Measurements from ENCODE around the gene TENM3.

The TENM3 gene

DNA sequence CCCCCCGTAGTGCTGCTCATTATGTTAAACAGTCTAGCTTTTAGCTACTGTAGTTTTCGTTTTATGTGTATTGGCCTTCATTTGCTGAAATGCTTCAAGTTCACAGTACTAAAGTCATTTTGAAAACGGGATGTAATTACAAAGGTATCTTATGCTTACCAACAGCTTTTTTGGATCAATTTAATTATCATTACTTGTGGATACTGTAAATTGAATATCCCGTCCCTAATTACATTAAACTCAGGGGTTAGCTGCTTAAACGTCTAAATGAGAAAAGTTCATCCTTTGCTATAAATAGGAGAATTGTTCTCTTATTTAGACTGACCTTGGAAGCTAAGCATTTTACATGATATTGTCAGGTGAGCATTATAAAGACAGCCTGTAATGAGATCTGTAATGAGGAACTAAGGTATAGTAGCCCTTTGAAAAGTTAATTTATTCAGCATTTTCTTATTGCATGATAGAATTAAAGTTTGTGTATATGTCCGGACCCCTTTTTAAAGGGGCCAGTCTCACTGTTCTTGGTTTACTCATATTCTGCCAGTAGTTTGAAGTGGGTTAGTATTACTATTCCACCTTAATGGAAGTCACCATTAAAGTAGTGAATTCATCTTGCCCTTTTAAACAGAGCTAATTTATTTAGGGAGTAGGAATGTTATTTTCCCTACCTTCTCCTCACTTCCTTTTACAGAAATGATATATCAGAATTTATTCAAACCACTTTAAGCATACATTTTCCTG lies 252.6 kb downstream of the TENM3 start:
- Histone ChIP-seq H3K79me2 (ENCODE audit: control insufficient read depth, insufficient read depth, low read length, unreplicated experiment) (no peaks in the 10 kb centered on the region), H3K4me3 (ENCODE audit: low read depth, low read length) (no peak overlapping the region), H3K27me3 (ENCODE audit: insufficient read depth, low read length) (no peaks in the 10 kb centered on the region), H3K27ac (ENCODE audit: low read depth, low read length) (no peak overlapping the region), H3K36me3 (ENCODE audit: insufficient read depth, low read length) (no peaks in the 10 kb centered on the region), H2AFZ (ENCODE audit: low read length, unreplicated experiment) (no peak overlapping the region), H3K4me1 (ENCODE audit: control insufficient read depth, insufficient read depth, low read length, unreplicated experiment) (peaks cover 14% of the 10 kb centered on the region)

DNA sequence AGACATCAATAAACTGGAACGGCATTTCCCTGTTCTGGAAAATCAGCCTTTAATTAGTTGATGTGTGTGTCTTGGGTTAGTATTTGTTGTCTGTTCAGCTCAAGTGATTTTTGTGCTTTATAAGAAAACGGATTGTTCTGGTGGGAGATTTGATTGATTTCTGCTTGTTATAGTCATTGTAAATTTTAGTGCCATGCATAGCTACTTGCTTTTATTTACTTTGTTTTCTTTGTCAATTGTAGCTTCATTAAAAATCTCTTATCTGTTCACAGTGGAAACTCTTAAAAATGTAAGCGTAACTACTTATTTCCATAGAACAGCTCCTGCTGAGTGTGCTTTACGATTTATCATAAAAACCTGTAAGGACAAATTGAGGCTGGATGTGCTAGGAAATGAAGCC lies 253.2 kb downstream of the TENM3 start:
- Histone ChIP-seq H3K27me3 (ENCODE audit: insufficient read depth, low read length) (no peaks in the 10 kb centered on the region), H3K4me3 (ENCODE audit: low read depth, low read length) (no peak overlapping the region), H3K4me1 (ENCODE audit: control insufficient read depth, insufficient read depth, low read length, unreplicated experiment) (peaks cover 14% of the 10 kb centered on the region), H3K36me3 (ENCODE audit: insufficient read depth, low read length) (no peaks in the 10 kb centered on the region), H3K27ac (ENCODE audit: low read depth, low read length) (no peak overlapping the region), H3K79me2 (ENCODE audit: control insufficient read depth, insufficient read depth, low read length, unreplicated experiment) (no peaks in the 10 kb centered on the region), H2AFZ (ENCODE audit: low read length, unreplicated experiment) (no peak overlapping the region)

DNA sequence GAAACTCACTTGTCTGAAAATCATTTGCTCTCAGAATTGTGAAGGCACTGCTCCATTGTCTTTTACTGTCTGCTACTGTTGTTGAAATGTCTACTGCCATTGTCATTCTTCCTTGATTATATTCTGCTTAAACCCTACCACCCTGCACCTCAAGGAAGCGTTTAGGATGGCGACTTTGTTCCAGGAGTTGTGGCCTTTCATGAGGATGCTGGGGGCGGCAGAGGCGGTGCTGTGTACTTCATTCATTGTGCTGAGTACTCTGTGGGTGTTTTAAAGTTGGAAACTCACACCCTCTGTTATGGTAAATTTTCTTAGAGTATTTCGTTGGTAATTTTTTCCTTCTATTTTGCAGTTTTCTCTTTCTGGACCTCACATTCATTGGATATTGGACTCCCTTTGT lies 258.9 kb downstream of the TENM3 start:
- Histone ChIP-seq H3K4me3 (ENCODE audit: low read depth, low read length) (no peak overlapping the region), H3K36me3 (ENCODE audit: insufficient read depth, low read length) (no peaks in the 10 kb centered on the region), H2AFZ (ENCODE audit: low read length, unreplicated experiment) (no peak overlapping the region), H3K79me2 (ENCODE audit: control insufficient read depth, insufficient read depth, low read length, unreplicated experiment) (no peaks in the 10 kb centered on the region), H3K27me3 (ENCODE audit: insufficient read depth, low read length) (no peaks in the 10 kb centered on the region), H3K27ac (ENCODE audit: low read depth, low read length) (no peak overlapping the region), H3K4me1 (ENCODE audit: control insufficient read depth, insufficient read depth, low read length, unreplicated experiment) (no peaks in the 10 kb centered on the region)

DNA sequence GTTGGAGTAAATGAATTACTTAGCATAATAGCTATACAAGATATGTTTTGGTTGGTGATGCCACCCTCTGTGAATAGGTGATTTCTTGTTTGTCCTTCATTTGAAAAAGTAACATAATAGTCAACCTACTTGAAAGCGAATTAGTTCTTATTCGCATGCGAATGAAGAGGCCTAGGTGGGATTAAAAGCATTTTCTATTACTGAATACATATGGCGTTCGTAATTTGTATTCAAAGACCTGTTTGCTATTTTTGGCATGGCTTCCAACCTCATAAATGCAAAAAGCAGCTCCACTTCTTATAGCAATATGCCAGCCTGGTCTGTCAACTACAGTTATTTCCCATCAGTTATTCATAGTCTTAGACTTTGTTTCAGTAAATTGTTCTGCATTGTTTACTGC lies 261.3 kb downstream of the TENM3 start:
- H3K27ac ChIP-seq (ENCODE audit: low read depth, low read length) = no peak overlapping the region
- H3K27me3 ChIP-seq (ENCODE audit: insufficient read depth, low read length) = no peaks in the 10 kb centered on the region
- no peaks in the 10 kb centered on the region for H3K4me1 ChIP-seq (ENCODE audit: control insufficient read depth, insufficient read depth, low read length, unreplicated experiment)
- H3K36me3 ChIP-seq (ENCODE audit: insufficient read depth, low read length) = no peaks in the 10 kb centered on the region
- no peak overlapping the region for H3K4me3 ChIP-seq (ENCODE audit: low read depth, low read length)
- no peaks in the 10 kb centered on the region for H3K79me2 ChIP-seq (ENCODE audit: control insufficient read depth, insufficient read depth, low read length, unreplicated experiment)
- no peak overlapping the region for H2AFZ ChIP-seq (ENCODE audit: low read length, unreplicated experiment)

DNA sequence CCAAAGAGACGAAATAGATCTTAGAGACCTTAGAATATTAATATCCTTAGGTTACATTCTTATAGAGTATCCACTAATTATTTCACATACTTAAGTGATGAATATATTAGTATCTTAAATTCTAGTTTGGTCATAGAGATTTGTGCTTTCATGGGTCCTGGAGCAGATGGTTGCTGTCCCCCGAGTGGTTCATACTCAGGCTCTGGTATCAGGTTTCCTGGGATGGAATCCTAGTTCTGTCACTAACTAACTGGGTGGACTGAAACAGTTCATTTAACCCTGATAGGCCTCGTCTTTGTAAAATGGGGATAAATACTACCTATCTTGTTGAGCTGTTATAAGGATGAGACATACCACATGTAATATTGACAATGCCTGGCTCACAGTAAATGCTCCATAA lies 264.6 kb downstream of the TENM3 start:
- H3K27me3 ChIP-seq (ENCODE audit: insufficient read depth, low read length) = no peaks in the 10 kb centered on the region
- no peaks in the 10 kb centered on the region for H3K79me2 ChIP-seq (ENCODE audit: control insufficient read depth, insufficient read depth, low read length, unreplicated experiment)
- no peak overlapping the region for H2AFZ ChIP-seq (ENCODE audit: low read length, unreplicated experiment)
- H3K4me1 ChIP-seq (ENCODE audit: control insufficient read depth, insufficient read depth, low read length, unreplicated experiment) = no peaks in the 10 kb centered on the region
- H3K4me3 ChIP-seq (ENCODE audit: low read depth, low read length) = no peak overlapping the region
- H3K36me3 ChIP-seq (ENCODE audit: insufficient read depth, low read length) = no peaks in the 10 kb centered on the region
- no peak overlapping the region for H3K27ac ChIP-seq (ENCODE audit: low read depth, low read length)

DNA sequence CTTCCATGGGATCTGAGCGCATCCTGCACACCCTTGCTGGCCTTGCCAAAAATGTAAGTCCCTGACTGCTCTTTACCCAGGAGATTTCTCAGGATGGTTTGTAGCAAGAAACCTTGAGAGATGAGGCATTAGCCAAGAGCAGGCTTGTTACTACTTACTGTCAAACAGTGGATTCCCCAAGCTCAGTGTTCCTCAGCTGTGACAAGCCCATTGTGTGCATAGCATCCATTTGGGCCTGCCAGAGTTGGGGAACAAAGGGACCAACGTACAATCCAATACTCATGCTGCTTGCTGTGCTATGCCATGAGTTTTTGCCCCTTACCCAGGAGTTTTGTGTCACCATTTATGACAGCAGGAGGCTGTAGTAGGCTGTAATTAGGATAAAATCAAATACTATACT lies 267.6 kb downstream of the TENM3 start:
- no peaks in the 10 kb centered on the region for H3K79me2 ChIP-seq (ENCODE audit: control insufficient read depth, insufficient read depth, low read length, unreplicated experiment)

DNA sequence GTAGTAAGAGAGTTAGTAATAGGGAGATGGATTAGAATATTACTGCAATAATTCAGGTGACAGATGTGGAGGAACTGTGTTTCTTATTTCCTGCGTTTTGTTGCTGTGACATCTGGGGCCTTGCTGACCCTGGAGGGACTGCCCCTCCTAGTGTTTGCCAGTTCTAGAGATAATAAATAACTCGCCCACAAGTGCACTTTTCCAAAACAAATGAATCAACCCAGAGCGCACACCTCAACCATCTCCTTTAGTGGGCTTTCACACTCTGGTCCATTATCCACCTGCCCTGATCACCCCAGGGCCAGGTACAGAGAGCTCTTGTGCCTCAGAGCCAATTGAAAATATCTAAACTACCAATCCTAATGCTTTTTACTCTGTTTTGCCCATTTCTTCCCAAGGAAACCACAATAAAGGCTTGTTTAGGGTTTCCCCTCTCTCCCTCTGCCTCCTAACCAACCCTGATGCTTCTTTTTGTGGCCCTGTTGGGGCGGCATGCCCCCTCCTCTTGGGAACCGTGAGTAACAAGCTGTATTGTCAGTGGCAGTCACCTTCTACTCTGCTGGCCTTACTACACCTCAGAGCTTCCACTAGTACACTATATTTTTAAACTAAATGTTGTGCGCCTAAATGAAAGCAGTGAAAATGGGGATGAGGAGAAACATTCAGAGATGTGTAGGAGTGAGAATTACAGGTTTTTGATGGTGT lies 270.5 kb downstream of the TENM3 start:
- no peaks in the 10 kb centered on the region for H3K36me3 ChIP-seq (ENCODE audit: insufficient read depth, low read length)
- H3K79me2 ChIP-seq (ENCODE audit: control insufficient read depth, insufficient read depth, low read length, unreplicated experiment) = no peaks in the 10 kb centered on the region
- no peaks in the 10 kb centered on the region for H3K27me3 ChIP-seq (ENCODE audit: insufficient read depth, low read length)
- H3K4me1 ChIP-seq (ENCODE audit: control insufficient read depth, insufficient read depth, low read length, unreplicated experiment) = no peaks in the 10 kb centered on the region
- no peak overlapping the region for H3K4me3 ChIP-seq (ENCODE audit: low read depth, low read length)
- no peak overlapping the region for H2AFZ ChIP-seq (ENCODE audit: low read length, unreplicated experiment)
- no peak overlapping the region for H3K27ac ChIP-seq (ENCODE audit: low read depth, low read length)

More for the DNA sequence above, 267.6 kb downstream of the TENM3 start:
- H3K27me3 ChIP-seq (ENCODE audit: insufficient read depth, low read length) = no peaks in the 10 kb centered on the region
- H3K4me3 ChIP-seq (ENCODE audit: low read depth, low read length) = no peak overlapping the region
- no peak overlapping the region for H3K27ac ChIP-seq (ENCODE audit: low read depth, low read length)
- no peaks in the 10 kb centered on the region for H3K4me1 ChIP-seq (ENCODE audit: control insufficient read depth, insufficient read depth, low read length, unreplicated experiment)
- no peak overlapping the region for H2AFZ ChIP-seq (ENCODE audit: low read length, unreplicated experiment)
- H3K36me3 ChIP-seq (ENCODE audit: insufficient read depth, low read length) = no peaks in the 10 kb centered on the region

DNA sequence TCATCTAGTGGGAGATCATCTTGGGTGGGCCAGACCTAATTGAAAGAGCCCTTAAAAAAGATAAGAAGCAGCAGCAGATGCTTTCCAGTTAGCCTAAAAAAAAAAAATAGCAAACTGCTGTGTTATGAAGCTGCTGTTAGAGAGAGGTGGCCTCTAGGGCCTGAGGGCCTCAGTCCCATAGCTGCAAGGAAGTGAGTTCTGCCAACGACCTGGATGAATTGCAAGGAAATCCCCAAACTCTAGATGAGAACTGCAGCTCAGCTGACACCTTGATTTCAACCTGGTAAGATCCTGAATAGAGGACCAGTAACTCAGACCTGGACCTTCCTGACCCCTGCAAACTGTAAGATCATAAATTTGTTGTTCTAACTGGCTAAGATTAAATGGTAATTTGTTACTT lies 275.2 kb downstream of the TENM3 start:
- Histone ChIP-seq H3K36me3 (ENCODE audit: insufficient read depth, low read length) (no peaks in the 10 kb centered on the region), H3K4me1 (ENCODE audit: control insufficient read depth, insufficient read depth, low read length, unreplicated experiment) (no peaks in the 10 kb centered on the region), H3K4me3 (ENCODE audit: low read depth, low read length) (no peak overlapping the region), H3K27me3 (ENCODE audit: insufficient read depth, low read length) (no peaks in the 10 kb centered on the region), H3K79me2 (ENCODE audit: control insufficient read depth, insufficient read depth, low read length, unreplicated experiment) (no peaks in the 10 kb centered on the region), H2AFZ (ENCODE audit: low read length, unreplicated experiment) (no peak overlapping the region), H3K27ac (ENCODE audit: low read depth, low read length) (no peak overlapping the region)

DNA sequence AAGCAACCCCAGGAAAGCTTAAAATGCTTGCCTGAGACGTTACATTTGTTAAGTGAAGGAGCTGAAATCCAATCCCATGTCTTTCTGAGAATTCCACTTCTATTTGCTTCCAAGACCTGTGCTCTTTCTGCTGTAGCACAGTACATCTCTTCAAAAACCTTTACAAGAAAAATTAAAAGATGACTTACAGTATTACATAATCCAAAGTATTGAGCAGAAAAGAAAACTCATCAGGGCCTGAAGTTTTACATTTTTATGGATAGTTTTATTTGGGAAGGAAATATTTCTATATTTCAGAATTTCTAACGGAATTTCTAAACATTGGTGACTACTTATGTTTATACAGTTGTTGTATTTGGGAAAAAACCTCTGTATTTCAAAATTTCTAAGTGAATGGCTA lies 276.3 kb downstream of the TENM3 start:
- H3K4me3 ChIP-seq (ENCODE audit: low read depth, low read length) = no peak overlapping the region
- no peaks in the 10 kb centered on the region for H3K4me1 ChIP-seq (ENCODE audit: control insufficient read depth, insufficient read depth, low read length, unreplicated experiment)
- no peak overlapping the region for H3K27ac ChIP-seq (ENCODE audit: low read depth, low read length)
- H3K36me3 ChIP-seq (ENCODE audit: insufficient read depth, low read length) = no peaks in the 10 kb centered on the region
- no peaks in the 10 kb centered on the region for H3K27me3 ChIP-seq (ENCODE audit: insufficient read depth, low read length)
- H2AFZ ChIP-seq (ENCODE audit: low read length, unreplicated experiment) = no peak overlapping the region
- no peaks in the 10 kb centered on the region for H3K79me2 ChIP-seq (ENCODE audit: control insufficient read depth, insufficient read depth, low read length, unreplicated experiment)

DNA sequence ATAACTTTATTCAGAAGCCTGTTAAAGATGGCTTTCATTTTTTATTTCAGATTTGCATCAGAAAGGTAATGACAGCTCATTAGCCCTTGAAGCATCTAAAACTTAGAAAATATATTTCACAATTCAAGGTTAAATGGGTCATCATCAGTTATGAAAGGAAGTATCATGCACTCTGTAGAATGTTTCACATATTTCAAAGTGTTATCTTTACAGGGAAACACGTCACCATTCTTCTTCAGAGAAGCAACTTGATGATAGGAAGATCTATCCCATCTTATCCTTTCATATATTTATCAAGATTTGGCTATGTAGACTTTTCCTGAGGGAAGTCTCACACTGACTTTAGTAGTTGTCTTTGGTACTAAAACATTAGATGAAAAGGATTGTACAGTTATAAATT lies 277.8 kb downstream of the TENM3 start:
- no peak overlapping the region for H3K27ac ChIP-seq (ENCODE audit: low read depth, low read length)
- no peaks in the 10 kb centered on the region for H3K36me3 ChIP-seq (ENCODE audit: insufficient read depth, low read length)
- no peak overlapping the region for H3K4me3 ChIP-seq (ENCODE audit: low read depth, low read length)
- no peaks in the 10 kb centered on the region for H3K27me3 ChIP-seq (ENCODE audit: insufficient read depth, low read length)
- no peaks in the 10 kb centered on the region for H3K4me1 ChIP-seq (ENCODE audit: control insufficient read depth, insufficient read depth, low read length, unreplicated experiment)
- no peaks in the 10 kb centered on the region for H3K79me2 ChIP-seq (ENCODE audit: control insufficient read depth, insufficient read depth, low read length, unreplicated experiment)
- H2AFZ ChIP-seq (ENCODE audit: low read length, unreplicated experiment) = no peak overlapping the region

DNA sequence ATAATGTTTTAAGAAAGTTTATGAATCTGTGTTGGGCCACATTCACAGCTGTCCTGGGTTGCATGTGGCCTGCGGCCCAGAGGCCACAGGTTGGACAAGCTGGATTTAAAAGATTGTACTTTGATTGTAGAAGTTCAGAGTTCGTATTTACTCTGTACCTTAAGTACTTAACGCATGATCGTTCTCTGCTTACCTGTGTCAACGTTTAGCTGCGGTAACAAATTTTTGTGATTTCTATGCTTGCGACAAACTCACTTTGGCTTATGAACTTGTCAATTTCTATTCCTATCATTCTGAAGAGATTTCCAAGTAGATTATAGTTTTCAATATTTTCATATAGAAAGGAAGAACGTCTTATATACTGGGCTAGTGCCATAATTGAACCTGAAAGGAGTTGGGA lies 285.6 kb downstream of the TENM3 start:
- no peak overlapping the region for H2AFZ ChIP-seq (ENCODE audit: low read length, unreplicated experiment)
- H3K27ac ChIP-seq (ENCODE audit: low read depth, low read length) = no peak overlapping the region
- no peaks in the 10 kb centered on the region for H3K36me3 ChIP-seq (ENCODE audit: insufficient read depth, low read length)
- peaks cover 4% of the 10 kb centered on the region for H3K4me1 ChIP-seq (ENCODE audit: control insufficient read depth, insufficient read depth, low read length, unreplicated experiment)
- H3K79me2 ChIP-seq (ENCODE audit: control insufficient read depth, insufficient read depth, low read length, unreplicated experiment) = no peaks in the 10 kb centered on the region
- H3K4me3 ChIP-seq (ENCODE audit: low read depth, low read length) = no peak overlapping the region
- no peaks in the 10 kb centered on the region for H3K27me3 ChIP-seq (ENCODE audit: insufficient read depth, low read length)
